Adrenal gland (tissue), 12 donors: ENCODE data around the gene GATC. TPM values are rescaled to one million over a fixed set of nuclear protein-coding genes. Genes with fewer than 3 reads are reported as not detected.

Experiments
- DNase-seq, 7 donors: peaks; one replicate each; pipeline ENCODE4 v3.0.0-alpha.2; 2019 to 2020
- H3K27ac ChIP-seq, 5 donors: fragments of 200-600 bp; sonication (generic) in 4 of 5; 1 replicate in 3 of 5; 2 replicates in 2 of 5; pipeline versions ENCODE4 v1.5.1 to v1.8.0; 2016 to 2020; ENCODE audit warnings: mild to moderate bottlenecking in 1 of 5
- H3K27me3 ChIP-seq: fragments of 200-600 bp; 2 replicates; pipeline ENCODE4 v1.8.0; 2021
- H3K36me3 ChIP-seq, 2 donors: fragments of 200-600 bp; replicated peaks in 1 of 2; 1 replicate in 1 of 2; 2 replicates in 1 of 2; pipeline versions ENCODE4 v1.5.1 to v1.8.0; 2018 to 2022
- H3K4me1 ChIP-seq, 2 donors: fragments of 200-600 bp; replicated peaks in 1 of 2; 1 replicate in 1 of 2; 2 replicates in 1 of 2; pipeline versions ENCODE4 v1.5.1 to v1.8.0; 2018 to 2021
- H3K4me3 ChIP-seq, 4 donors: fragments of 200-600 bp; sonication (generic) in 3 of 4; one replicate each; pipeline ENCODE4 v1.5.1; 2016 to 2018
- H3K9me3 ChIP-seq, 3 donors: fragments of 200-600 bp; sonication (generic) in 1 of 3; replicated peaks in 1 of 3; 1 replicate in 2 of 3; 2 replicates in 1 of 3; pipeline versions ENCODE4 v1.5.1 to v1.8.0; 2016 to 2021
- POLR2A ChIP-seq, 2 donors: fragments of 450-650 bp; IDR thresholded peaks; one replicate each; pipeline ENCODE4 v1.6.1; 2017; ENCODE audit warnings: antibody characterized with exemption in 2 of 2, mild to moderate bottlenecking in 2 of 2, moderate library complexity in 1 of 2
- WGBS, 4 donors: extraction: QIAGEN DNeasy Blood & Tissue Kit in 2 of 4; methylation state at CpG; one replicate each; pipeline versions ENCODE4 v1.1.5 to v1.1.7; 2013 to 2017; 5-methylcytosine and 5-hydroxymethylcytosine counted together
- intact Hi-C, 2 donors: fragments of 100-400 bp; cut with DNase I; formaldehyde crosslinking; loops; one replicate each; pipeline versions ENCODE4 v1.14.1 to v1.15.0; 2022 to 2023
- polyA plus RNA-seq, 3 donors: library from polyadenylated mRNA; stranded (reverse); fragments of 200-250 nt in 2 of 3; fragments of 350-450 nt in 1 of 3; fragmentation: Illumina TruSeq in 1 of 3; extraction: RNeasy Lipid Tissue Mini Kit (QIAGEN cat#74804) in 1 of 3; gene quantifications; one replicate each; pipeline ENCODE4 v1.2.3, GENCODE V29; 2013 to 2014
- total RNA-seq, 9 donors: library from RNA; depleted of rRNA in 4 of 9; stranded (reverse); fragments of >200 nt in 4 of 9; fragments of 120-200 nt in 1 of 9; fragmentation: NEBNext Ultra II Directional in 1 of 9; extraction: Animal tissue kit (Norgen Biotek cat#: 25700) in 1 of 9; gene quantifications; one replicate each; pipeline versions ENCODE4 v1.1.0 to v1.2.4, GENCODE V29; 2013 to 2023
- TF ChIP-seq, protein P1 (sequence below), 6 experiments: fragments of 450-650 bp in 4 of 6; fragments of 200-600 bp in 2 of 6; sonication (generic) in 1 of 6; IDR thresholded peaks; 1 replicate in 5 of 6; 2 replicates in 1 of 6; pipeline versions ENCODE4 v1.5.1 to v1.8.0; 2016 to 2021; ENCODE audit warnings: antibody characterized with exemption in 6 of 6, mild to moderate bottlenecking in 2 of 6, moderate library complexity in 1 of 6
- donor health status: healthy with polysubstance abuse.
- donor health status: Bipolar disorder and iron deficiency.
- donor health status: DM: yes; HTN: yes; CAD: no.
- donor health status: DM: no; HTN: no; CAD: no.
- donor health status: DM: no; HTN: no; CAD: no.
- donor health status: DM: yes; HTN: yes; CAD: no.

Gene GATC
- total and polyA plus RNA-seq, 12 donors, result 9.0 to 43.6 (median 30.2) TPM

DNA sequence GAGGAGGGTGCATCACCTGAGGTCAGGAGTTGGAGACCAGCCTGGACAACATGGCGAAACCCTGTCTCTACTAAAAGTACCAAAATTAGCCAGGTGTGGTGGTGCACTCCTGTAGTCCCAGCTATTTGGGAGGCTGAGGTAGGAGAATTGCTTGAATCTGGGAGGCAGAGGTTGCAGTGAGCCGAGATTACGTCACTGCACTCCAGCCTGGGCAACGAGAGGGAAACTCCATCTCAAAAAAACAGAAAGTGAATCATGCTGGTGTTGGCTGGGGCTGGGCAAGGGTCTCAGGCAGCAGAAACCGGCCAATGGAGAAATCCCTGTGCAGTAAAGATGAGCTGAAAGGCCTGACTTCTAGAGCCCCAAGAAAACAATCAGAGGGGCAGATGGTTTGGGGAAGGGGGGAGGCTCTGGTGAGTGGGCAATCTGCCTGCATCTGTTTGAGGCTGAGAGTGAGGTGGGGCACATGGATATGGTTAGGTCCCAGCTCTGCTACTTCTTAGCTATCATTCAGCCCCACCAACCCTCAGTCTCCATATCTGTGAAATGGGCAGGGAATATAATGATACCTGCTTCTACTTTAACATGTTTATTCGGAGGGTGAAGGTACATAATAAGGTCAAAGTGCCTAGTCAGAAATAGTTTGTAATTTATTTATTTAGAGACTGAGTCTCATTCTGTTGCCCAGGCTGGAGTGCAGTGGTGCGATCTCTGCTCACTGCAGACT lies 29.6 kb upstream of the GATC start:
- no peak for TF ChIP-seq POLR2A (IDR thresholded peaks at IDR 0.05)
- TF ChIP-seq, protein P1, sequence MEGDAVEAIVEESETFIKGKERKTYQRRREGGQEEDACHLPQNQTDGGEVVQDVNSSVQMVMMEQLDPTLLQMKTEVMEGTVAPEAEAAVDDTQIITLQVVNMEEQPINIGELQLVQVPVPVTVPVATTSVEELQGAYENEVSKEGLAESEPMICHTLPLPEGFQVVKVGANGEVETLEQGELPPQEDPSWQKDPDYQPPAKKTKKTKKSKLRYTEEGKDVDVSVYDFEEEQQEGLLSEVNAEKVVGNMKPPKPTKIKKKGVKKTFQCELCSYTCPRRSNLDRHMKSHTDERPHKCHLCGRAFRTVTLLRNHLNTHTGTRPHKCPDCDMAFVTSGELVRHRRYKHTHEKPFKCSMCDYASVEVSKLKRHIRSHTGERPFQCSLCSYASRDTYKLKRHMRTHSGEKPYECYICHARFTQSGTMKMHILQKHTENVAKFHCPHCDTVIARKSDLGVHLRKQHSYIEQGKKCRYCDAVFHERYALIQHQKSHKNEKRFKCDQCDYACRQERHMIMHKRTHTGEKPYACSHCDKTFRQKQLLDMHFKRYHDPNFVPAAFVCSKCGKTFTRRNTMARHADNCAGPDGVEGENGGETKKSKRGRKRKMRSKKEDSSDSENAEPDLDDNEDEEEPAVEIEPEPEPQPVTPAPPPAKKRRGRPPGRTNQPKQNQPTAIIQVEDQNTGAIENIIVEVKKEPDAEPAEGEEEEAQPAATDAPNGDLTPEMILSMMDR (IDR thresholded peaks at IDR 0.05), result no peak
- H3K36me3 ChIP-seq, result no peaks in the 10 kb centered on the region
- 61 to 80% (median 77%) methylated on average over 7 of the region's 7 CpGs for WGBS, 4 donors
- no peaks in the 10 kb centered on the region for H3K9me3 ChIP-seq
- H3K4me3 ChIP-seq, result no peak overlapping the region
- DNase-seq, result no peak
- peaks cover 5 to 7% of the 10 kb centered on the region in 2 donors for H3K4me1 ChIP-seq
- no peaks in the 10 kb centered on the region for H3K27me3 ChIP-seq
- no peak overlapping the region for H3K27ac ChIP-seq
- intact Hi-C loops, result no loop called here

DNA sequence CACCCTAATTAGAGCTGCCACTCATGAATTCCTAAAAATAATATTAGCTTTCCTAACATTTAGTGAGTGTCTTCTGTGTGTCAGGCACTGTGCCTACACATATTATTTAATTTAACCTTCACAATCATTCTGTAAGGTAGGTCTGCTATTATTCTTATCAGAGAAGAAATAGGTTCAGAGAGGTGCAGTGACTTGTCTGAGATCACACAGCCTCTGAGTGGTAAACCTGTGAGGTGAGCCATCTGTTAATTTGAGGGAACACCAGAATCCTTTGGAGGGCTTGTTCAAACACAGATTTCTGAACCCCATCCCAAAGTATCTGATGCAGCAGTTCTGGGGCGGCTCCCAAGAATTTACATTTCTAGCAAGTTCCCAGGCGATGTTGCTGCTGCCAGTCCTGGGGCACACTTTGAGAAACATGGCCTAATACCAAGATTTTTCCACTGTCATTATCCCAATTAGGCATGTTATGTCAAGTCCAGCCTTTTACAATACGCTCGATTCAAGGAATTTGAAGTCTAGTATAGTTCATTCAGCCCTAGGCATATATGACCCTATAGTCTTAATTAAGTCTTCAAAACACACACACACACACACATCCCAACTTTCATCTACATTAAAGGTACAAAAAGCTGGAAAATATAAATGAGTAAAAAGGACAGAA lies 28.2 kb upstream of the GATC start:
- intact Hi-C loops, result no loop called here
- Histone ChIP-seq H3K4me1 (peaks cover 5 to 7% of the 10 kb centered on the region in 2 donors), H3K4me3 (no peak overlapping the region), H3K27me3 (no peaks in the 10 kb centered on the region), H3K27ac (no peak overlapping the region), H3K36me3 (no peaks in the 10 kb centered on the region), H3K9me3 (no peaks in the 10 kb centered on the region)
- WGBS, 4 donors, result 87 to 94% (median 94%) methylated on average over 4 of the region's 4 CpGs
- DNase-seq, result no peak
- TF ChIP-seq, protein P1 (IDR thresholded peaks at IDR 0.05), result no peak
- no peak for TF ChIP-seq POLR2A (IDR thresholded peaks at IDR 0.05)

DNA sequence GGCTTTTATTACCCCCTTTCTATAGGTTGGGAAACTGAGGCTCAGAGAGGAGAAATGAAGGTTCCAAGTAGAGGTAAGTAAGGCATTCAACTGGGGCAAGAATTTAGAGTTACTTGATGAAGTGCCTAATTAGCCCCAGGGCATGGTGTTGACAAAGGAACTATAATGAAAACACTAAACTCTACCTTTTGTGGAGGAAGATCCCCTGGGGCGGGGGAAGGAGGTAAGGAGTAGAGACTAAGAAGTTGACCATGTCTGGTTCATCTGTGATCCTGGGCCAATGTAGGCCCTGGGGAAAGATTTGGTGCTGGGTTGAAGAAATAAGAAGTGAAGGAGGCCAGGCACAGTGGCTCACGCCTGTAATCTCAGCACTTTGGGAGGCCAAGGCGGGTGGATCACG lies 24.5 kb upstream of the GATC start:
- TF ChIP-seq, protein P1 (IDR thresholded peaks at IDR 0.05), result no peak
- no peak for TF ChIP-seq POLR2A (IDR thresholded peaks at IDR 0.05)
- H3K4me3 ChIP-seq, result no peak overlapping the region
- H3K27ac ChIP-seq, result no peak overlapping the region
- H3K36me3 ChIP-seq, result no peaks in the 10 kb centered on the region
- WGBS, 4 donors, result 82 to 90% (median 88%) methylated on average over 1 to 4 of the region's 4 CpGs
- H3K27me3 ChIP-seq, result no peaks in the 10 kb centered on the region
- intact Hi-C loops, result no loop called here
- no peak for DNase-seq
- no peaks in the 10 kb centered on the region for H3K4me1 ChIP-seq
- H3K9me3 ChIP-seq, result no peaks in the 10 kb centered on the region

DNA sequence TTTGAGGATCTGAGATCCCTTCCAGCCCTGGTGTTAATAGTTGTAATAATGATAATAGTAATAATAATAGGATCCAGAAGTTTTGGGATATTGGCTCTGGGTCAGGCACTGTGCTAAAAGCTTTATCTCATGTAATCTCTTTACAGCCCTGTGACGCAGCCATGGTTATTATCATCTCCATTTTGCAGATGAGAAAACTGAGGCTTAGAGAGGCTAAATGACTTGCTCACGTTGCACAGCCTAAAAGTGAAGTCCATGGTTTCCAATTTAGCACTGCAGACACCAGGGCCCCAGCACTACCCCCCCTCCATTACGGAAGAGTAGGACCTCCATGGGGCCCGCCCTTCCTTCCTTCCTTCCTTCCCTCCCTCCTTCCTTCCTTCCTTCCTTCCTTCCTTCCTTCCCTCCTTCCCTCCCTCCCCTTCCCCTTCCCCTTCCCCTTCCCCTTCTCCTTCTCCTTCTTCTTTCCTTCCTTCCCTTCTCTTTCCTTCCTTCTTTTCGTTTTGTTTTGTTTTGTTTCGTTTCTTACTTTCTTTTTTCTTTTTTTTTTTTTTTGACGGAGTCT lies 23.3 kb upstream of the GATC start:
- no peak overlapping the region for H3K27ac ChIP-seq
- H3K27me3 ChIP-seq, result no peaks in the 10 kb centered on the region
- 68 to 72% (median 70%) methylated on average over 7 of the region's 7 CpGs for WGBS, 4 donors
- intact Hi-C loops, result no loop called here
- H3K9me3 ChIP-seq, result no peaks in the 10 kb centered on the region
- DNase-seq, result no peak
- H3K4me1 ChIP-seq, result no peaks in the 10 kb centered on the region
- H3K36me3 ChIP-seq, result no peaks in the 10 kb centered on the region
- no peak for TF ChIP-seq POLR2A (IDR thresholded peaks at IDR 0.05)
- TF ChIP-seq, protein P1 (IDR thresholded peaks at IDR 0.05), result no peak
- H3K4me3 ChIP-seq, result no peak overlapping the region
